HepG2 (cell line): ENCODE data around the gene FBXW4. TPM values are rescaled to one million over a fixed set of nuclear protein-coding genes. Genes with fewer than 3 reads are reported as not detected.

Source experiments
- AGO1 ChIP-seq: fragments of 200-400 bp; formaldehyde crosslinking; IDR thresholded peaks from 2 replicates; pipeline ENCODE4 v1.6.1; 2017; ENCODE audit warnings: mild to moderate bottlenecking, low read depth, low read length, moderate library complexity; ENCODE audit not compliant: poor library complexity, severe bottlenecking
- BCLAF1 ChIP-seq: fragments of 450-650 bp; IDR thresholded peaks from 2 replicates; pipeline ENCODE4 v1.6.1; 2017; ENCODE audit warnings: mild to moderate bottlenecking
- CBX5 ChIP-seq: sonication (generic); formaldehyde crosslinking; IDR thresholded peaks from 2 replicates; pipeline ENCODE4 v1.4.0; 2020; ENCODE audit warnings: missing genetic modification reagents, borderline replicate concordance
- CC2D1A ChIP-seq: sonication (generic); formaldehyde crosslinking; IDR thresholded peaks from 2 replicates; pipeline ENCODE4 v1.8.1; 2023; ENCODE audit warnings: mild to moderate bottlenecking, missing genetic modification reagents
- CEBPB ChIP-seq: IDR thresholded peaks from 2 replicates; pipeline ENCODE4 v1.6.1; 2011; ENCODE audit warnings: low read depth, low read length, improper control_type of control experiment, borderline replicate concordance
- EED ChIP-seq: sonication (generic); formaldehyde crosslinking; IDR thresholded peaks from 2 replicates; pipeline ENCODE4 v1.5.0; 2020; ENCODE audit warnings: mild to moderate bottlenecking, missing genetic modification reagents
- NR1H2 ChIP-seq: sonication (generic); formaldehyde crosslinking; IDR thresholded peaks from 2 replicates; pipeline ENCODE4 v1.8.1; 2022; ENCODE audit warnings: low read depth, missing genetic modification reagents, borderline replicate concordance
- POGK ChIP-seq: sonication (generic); formaldehyde crosslinking; conservative IDR thresholded peaks from 2 replicates; pipeline ENCODE4 v1.8.0; 2022; ENCODE audit warnings: mild to moderate bottlenecking, moderate library complexity, missing genetic modification reagents
- PRDM4 ChIP-seq: sonication (generic); formaldehyde crosslinking; IDR thresholded peaks from 2 replicates; pipeline ENCODE4 v1.9.0; 2021; ENCODE audit warnings: missing genetic modification reagents, borderline replicate concordance
- ZBTB26 ChIP-seq: IDR thresholded peaks from 2 replicates; pipeline ENCODE4 v1.6.1; 2016; ENCODE audit warnings: missing compliant biosample characterization, missing genetic modification reagents, borderline replicate concordance
- ZBTB43 ChIP-seq: sonication (generic); formaldehyde crosslinking; conservative IDR thresholded peaks from 2 replicates; pipeline ENCODE4 v1.4.0; 2020; ENCODE audit warnings: missing genetic modification reagents
- ZFP36 ChIP-seq: fragments of 150-350 bp; IDR thresholded peaks from 2 replicates; pipeline ENCODE4 v1.6.1; 2018; ENCODE audit warnings: borderline replicate concordance, low read length, low read depth; ENCODE audit not compliant: partially characterized antibody
- ZNF160 ChIP-seq: sonication (generic); formaldehyde crosslinking; IDR thresholded peaks from 2 replicates; pipeline ENCODE4 v1.8.0; 2022; ENCODE audit warnings: mild to moderate bottlenecking, inconsistent platforms, missing genetic modification reagents
- ZNF260 ChIP-seq: sonication (generic); formaldehyde crosslinking; IDR thresholded peaks from 2 replicates; pipeline ENCODE4 v1.4.0; 2020; ENCODE audit warnings: missing genetic modification reagents, low read depth, mild to moderate bottlenecking, borderline replicate concordance
- ZNF513 ChIP-seq: sonication (generic); formaldehyde crosslinking; conservative IDR thresholded peaks from 2 replicates; pipeline ENCODE4 v1.5.0; 2020; ENCODE audit warnings: missing genetic modification reagents
- polyA plus RNA-seq, 8 experiments: library from polyadenylated mRNA; depleted of rRNA in 3 of 8; stranded (reverse) in 7 of 8; unstranded in 1 of 8; fragments of >200 nt; fragmentation: Illumina TruSeq in 4 of 8; extraction: Trizol in 4 of 8; gene quantifications; 2 replicates each; pipeline versions ENCODE4 v1.2.1 to v1.2.3, GENCODE V29; 2011 to 2016; ENCODE audit warnings: low read depth in 4 of 8, missing spikeins in 1 of 8, mixed read lengths in 1 of 8; ENCODE audit not compliant: insufficient read depth in 1 of 8
- total RNA-seq, 5 experiments: library from RNA; depleted of rRNA; stranded (reverse); fragments of >200 nt; fragmentation: Illumina TruSeq; extraction: Trizol; gene quantifications; 2 replicates each; pipeline ENCODE4 v1.2.3, GENCODE V29; 2016; ENCODE audit warnings: low read depth in 1 of 5

Gene FBXW4
- total and polyA plus RNA-seq, 2 of the 13 experiments (the other 11 are each of a cell fraction or from before 2014, with no cell fraction given), result 23.5 to 33.7 TPM

DNA sequence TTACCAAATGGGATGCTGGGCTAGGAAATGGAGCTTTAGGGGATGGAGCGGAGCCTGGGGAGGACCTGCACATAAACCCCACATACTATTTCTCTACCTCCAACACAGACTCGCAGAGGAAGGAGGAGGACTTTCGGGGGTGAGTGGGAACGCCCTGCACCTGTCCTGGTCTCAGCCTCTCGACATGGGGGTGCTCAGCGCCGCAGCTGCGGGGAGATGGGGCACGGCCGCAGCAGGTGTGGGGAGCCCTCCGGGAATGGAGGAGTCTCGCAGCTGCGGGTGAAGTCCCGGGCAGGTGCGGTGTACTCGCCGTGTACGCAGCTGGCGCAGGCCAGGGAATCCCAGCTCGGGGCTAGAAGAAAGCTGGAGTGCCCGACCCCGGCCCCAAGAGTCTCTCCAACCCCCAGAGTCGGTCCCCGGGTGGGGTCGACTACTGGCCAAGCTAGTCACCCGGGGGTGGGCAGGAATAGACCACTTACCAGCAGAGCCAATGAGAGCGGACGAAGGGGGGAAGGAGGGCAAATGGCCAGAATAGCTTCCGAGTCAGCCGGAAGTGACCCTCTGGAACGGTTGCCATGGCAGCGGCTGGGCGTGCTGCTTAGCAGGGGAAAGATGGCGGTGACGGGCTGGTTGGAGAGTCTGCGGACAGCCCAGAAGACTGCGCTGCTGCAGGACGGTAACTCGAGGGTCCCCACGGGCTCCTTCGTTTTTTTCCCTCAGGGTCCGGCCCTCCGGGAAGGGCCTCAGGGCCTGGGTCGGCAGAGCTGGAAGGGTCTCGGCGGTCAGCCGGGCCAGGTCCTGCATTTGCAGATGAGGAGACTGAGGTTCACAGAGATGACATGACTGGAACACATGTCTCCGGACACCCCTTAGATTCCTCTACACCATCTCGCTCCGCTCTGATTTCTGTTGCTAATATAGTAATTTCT lies 107.0 kb downstream of the FBXW4 start, which contains the start of the genes DPCD and POLL (continued):
- TF ChIP-seq PRDM4 (CRISPR knock-in tag) (no peak), ZFP36 (no peak), ZBTB26 (CRISPR knock-in tag) (no peak; the same call in 1 of the 2 replicates), POGK (peak; percentile 54; the same call in 1 of the 2 replicates), ZBTB43 (CRISPR knock-in tag) (no peak), EED (CRISPR knock-in tag) (no peak; the same call in 1 of the 2 replicates), ZNF260 (CRISPR knock-in tag) (no peak), CEBPB (no peak), ZNF513 (CRISPR knock-in tag) (no peak), CBX5 (CRISPR knock-in tag) (no peak), ZNF160 (CRISPR knock-in tag) (no peak), CC2D1A (CRISPR knock-in tag) (no peak), AGO1 (peak; percentile 12), BCLAF1 (no peak), NR1H2 (CRISPR knock-in tag) (no peak)
